Small intestine (tissue), 7 donors: ENCODE measurements around the gene PRM2. TPM values are rescaled to one million over a fixed set of nuclear protein-coding genes. Genes with fewer than 3 reads are reported as not detected.

Experiments used
- DNase-seq, 2 donors: peaks; one replicate each; pipeline versions ENCODE4 v3.0.0 to v3.0.0-alpha.2; 2013
- FAIRE-seq: peaks from 2 replicates; lab custom pipeline; 2012; peaks lifted over from hg19 to GRCh38; lab: Jason Lieb, UNC
- H3K27ac ChIP-seq, 3 donors: one replicate each; pipeline ENCODE4 v1.5.1; 2013; ENCODE audit warnings: low read length in 2 of 3, mild to moderate bottlenecking in 2 of 3, control low read depth in 1 of 3, inconsistent platforms in 1 of 3, low read depth in 1 of 3, moderate library complexity in 1 of 3
- H3K27me3 ChIP-seq, 3 donors: one replicate each; pipeline ENCODE4 v1.6.1; 2013; ENCODE audit warnings: low read length in 3 of 3, inconsistent platforms in 1 of 3; ENCODE audit not compliant: control insufficient read depth in 3 of 3, insufficient read depth in 3 of 3
- H3K36me3 ChIP-seq, 3 donors: one replicate each; pipeline ENCODE4 v1.6.1; 2013; ENCODE audit warnings: low read length in 3 of 3, inconsistent platforms in 1 of 3, low read depth in 1 of 3, mild to moderate bottlenecking in 1 of 3, moderate library complexity in 1 of 3; ENCODE audit not compliant: control insufficient read depth in 3 of 3, insufficient read depth in 2 of 3
- H3K4me1 ChIP-seq, 3 donors: one replicate each; pipeline ENCODE4 v1.6.1; 2013; ENCODE audit warnings: low read length in 2 of 3, inconsistent platforms in 1 of 3, low read depth in 1 of 3, mild to moderate bottlenecking in 1 of 3, moderate library complexity in 1 of 3; ENCODE audit not compliant: control insufficient read depth in 3 of 3, insufficient read depth in 2 of 3
- H3K4me3 ChIP-seq, 3 donors: one replicate each; pipeline ENCODE4 v1.5.1; 2013; ENCODE audit warnings: low read length in 3 of 3, control low read depth in 1 of 3, inconsistent platforms in 1 of 3, low read depth in 1 of 3, mild to moderate bottlenecking in 1 of 3, moderate library complexity in 1 of 3
- H3K9me3 ChIP-seq, 2 donors: one replicate each; pipeline ENCODE4 v1.6.1; 2013; ENCODE audit warnings: low read depth in 1 of 2, low read length in 1 of 2; ENCODE audit not compliant: control insufficient read depth in 2 of 2, insufficient read depth in 1 of 2
- WGBS, 3 donors: extraction: QIAGEN DNeasy Blood & Tissue Kit; methylation state at CpG; one replicate each; pipeline ENCODE4 v1.1.7; 2013; 5-methylcytosine and 5-hydroxymethylcytosine counted together
- polyA plus RNA-seq, 4 donors: library from polyadenylated mRNA; stranded (reverse) in 3 of 4; unstranded in 1 of 4; fragments of 200-250 nt in 3 of 4; fragments of 120-200 nt in 1 of 4; gene quantifications; one replicate each; pipeline versions ENCODE4 v1.2.1 to v1.2.3, GENCODE V29; 2013
- donor health status: healthy with polysubstance abuse.
- donor health status: control.
- donor health status: control.
- donor health status: Bipolar disorder and iron deficiency.
- donor health status: healthy.

Gene PRM2
- polyA plus RNA-seq, 4 donors: not detected

DNA sequence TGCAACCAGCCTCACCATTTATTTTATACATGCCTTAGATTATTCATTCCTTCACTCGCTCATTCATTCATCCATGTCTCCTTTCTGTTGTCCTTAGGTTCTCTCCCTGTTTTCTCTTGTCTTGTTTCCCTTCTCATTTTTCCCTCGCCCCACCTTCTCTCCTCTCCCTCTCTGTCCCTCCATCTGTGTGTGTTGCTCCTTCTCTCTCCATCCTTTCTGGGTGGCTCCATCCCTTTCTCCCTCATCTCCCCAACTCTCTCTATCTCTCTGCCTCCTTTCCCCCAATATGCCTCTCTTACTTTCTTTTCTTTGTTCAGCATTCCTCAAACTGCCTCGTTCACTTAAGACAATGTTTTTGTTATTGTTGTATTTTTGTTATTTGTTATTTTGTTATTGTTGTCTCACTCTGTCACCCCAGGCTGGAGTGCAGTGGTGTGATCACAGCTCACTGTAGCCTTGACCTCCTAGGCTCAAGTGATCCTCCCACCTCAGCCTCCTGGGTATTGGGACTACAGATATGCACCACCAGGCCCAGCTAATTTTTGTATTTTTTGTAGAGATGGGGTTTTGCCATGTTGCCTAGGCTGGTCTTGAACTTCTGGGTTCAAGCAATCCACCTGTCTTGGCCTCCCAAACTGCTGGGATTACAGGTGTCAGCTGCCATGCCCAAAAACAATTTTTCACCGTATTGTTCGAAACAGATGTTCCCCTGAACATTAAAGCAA, 34.6 kb downstream of the PRM2 start:
- Histone ChIP-seq H3K9me3 (no peaks in the 10 kb centered on the region), H3K27ac (no peak overlapping the region), H3K4me3 (no peak overlapping the region), H3K36me3 (no peaks in the 10 kb centered on the region), H3K4me1 (no peaks in the 10 kb centered on the region), H3K27me3 (peaks cover 0 to 2% (median 0%) of the 10 kb centered on the region in 3 donors)
- WGBS, 3 donors: 94 to 96% (median 95%) methylated on average over 5 of the region's 5 CpGs
- no peak for FAIRE-seq
- DNase-seq: no peak

DNA sequence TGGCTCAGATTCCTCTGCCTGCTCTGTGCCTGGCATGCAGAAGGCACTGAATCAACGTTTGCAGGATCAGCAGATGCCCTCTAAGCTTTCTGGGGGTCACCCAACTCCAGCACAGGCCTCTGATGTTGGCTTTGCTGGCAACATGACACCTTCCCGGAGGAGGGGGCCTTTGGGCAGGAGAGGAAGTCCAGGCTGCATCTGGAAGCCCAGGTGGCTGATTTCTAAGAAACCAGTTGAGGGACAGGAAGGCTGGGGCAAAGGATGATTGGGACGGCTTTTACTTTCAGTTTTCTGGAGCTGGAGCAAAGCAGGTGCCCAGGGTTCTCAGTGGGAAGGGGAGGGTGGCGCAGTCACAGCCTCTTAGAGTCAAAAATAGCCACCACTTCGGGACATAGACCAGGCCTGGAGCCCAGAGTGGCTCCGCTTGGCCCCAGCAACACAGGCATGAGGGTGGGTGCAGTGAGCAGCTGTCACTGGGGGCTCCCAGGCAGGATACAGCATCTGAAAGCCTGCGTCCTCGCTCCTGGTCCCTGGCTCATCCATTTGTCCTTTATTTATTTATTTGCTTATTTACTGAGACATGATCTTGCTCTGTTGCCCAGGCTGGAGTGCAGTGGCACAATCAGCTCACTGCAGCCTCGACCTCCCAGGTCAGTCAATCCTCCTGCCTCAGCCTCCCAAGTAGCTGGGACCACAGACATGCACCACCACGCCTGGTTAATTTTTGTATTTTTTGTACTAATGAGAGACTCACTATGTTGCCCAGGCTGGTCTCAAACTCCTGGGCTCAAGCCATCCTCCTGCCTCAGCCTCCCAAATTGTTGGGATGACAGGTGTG, 35.4 kb downstream of the PRM2 start:
- 44 to 58% (median 55%) methylated on average over 10 of the region's 10 CpGs for WGBS, 3 donors
- Histone ChIP-seq H3K4me3 (no peak overlapping the region), H3K27me3 (peaks cover 0 to 2% (median 0%) of the 10 kb centered on the region in 3 donors), H3K36me3 (no peaks in the 10 kb centered on the region), H3K9me3 (no peaks in the 10 kb centered on the region), H3K27ac (no peak overlapping the region), H3K4me1 (peaks cover 0 to 1% (median 0%) of the 10 kb centered on the region in 3 donors)
- DNase-seq (peak in 1 of 2 donors; percentile 59), FAIRE-seq (no peak)

DNA sequence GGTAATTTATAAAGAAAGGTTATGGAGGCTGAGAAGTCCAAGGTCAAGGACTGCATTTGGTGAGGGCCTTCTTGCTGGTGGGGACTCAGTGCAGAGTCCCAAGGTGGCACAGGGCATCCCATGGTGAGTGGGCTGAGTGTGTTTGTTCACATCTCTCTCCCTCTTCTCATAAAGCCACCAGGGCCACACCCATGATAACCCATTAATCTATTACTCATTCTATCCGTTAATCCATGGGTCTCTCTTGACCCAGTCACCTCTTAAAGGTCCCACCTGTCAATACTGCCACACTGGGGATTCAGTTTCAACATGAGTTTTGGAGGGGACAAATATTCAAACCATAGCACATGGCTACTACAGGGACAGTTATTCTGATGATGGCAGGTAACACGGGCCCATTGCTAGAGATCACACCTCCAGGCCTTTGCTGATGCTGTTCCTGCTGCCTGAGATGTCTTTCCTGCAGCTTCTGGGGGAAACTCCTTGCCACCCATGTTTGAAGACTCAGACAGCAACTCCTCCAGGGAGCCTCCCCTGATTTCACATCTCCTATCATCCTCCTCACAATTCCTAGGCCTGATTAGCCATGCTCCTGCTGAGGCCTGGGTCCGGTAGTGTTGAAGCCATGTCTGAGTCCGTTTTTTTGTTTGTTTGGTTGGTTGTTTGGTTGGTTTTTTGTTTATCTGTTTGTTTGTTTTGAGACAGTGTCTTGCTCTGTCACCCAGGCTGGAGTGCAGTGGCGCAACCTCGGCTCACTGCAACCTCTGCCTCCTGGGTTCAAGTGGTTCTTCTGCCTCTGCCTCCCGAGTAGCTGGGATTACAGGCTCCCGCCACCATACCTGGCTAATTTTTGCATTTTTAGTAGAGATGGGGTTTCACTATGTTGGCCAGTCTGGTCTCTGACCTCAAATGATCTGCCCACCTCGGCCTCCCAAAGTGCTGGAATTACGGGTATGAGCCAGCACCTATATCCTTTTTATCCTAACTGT, 36.3 kb downstream of the PRM2 start:
- DNase-seq (no peak), FAIRE-seq (no peak)
- Histone ChIP-seq H3K27me3 (peaks cover 0 to 2% (median 0%) of the 10 kb centered on the region in 3 donors), H3K4me1 (peaks cover 0 to 4% (median 0%) of the 10 kb centered on the region in 3 donors), H3K27ac (no peak overlapping the region), H3K9me3 (no peaks in the 10 kb centered on the region), H3K36me3 (no peaks in the 10 kb centered on the region), H3K4me3 (no peak overlapping the region)
- 57 to 77% (median 70%) methylated on average over 10 of the region's 10 CpGs for WGBS, 3 donors

- Histone ChIP-seq H3K4me3 (no peak overlapping the region), H3K4me1 (peaks cover 0 to 4% (median 0%) of the 10 kb centered on the region in 3 donors), H3K27ac (no peak overlapping the region), H3K36me3 (no peaks in the 10 kb centered on the region), H3K9me3 (no peaks in the 10 kb centered on the region), H3K27me3 (no peaks in the 10 kb centered on the region)
- FAIRE-seq (no peak), DNase-seq (no peak)
- WGBS, 3 donors: 95 to 96% (median 96%) methylated on average over 15 of the region's 15 CpGs
Observed at GRCh38 chr16:11238272-11239202, 37.7 kb downstream of the PRM2 start.

- DNase-seq: no peak
- no peak for FAIRE-seq
Observed at GRCh38 chr16:11236461-11237254, 39.6 kb downstream of the PRM2 start.

DNA sequence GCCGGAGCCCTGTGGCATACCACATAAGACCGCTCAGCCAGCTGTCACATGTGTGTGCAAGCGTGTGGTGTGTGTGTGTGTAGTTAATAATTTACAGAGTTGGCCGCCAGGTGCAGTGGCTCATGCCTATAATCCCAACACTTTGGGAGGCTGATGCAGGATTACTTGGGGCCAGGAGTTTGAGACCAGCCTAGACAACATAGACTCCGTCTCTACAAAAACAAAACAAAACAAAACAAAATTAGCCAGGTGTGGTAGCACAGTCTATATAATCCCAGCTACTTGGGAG, 40.6 kb downstream of the PRM2 start:
- Histone ChIP-seq H3K9me3 (no peaks in the 10 kb centered on the region), H3K27me3 (peaks cover 0 to 3% (median 0%) of the 10 kb centered on the region in 3 donors), H3K4me1 (peaks cover 0 to 11% (median 0%) of the 10 kb centered on the region in 3 donors), H3K4me3 (no peak overlapping the region), H3K27ac (peak overlapping the region in 1 of 3 donors; percentile 9), H3K36me3 (no peaks in the 10 kb centered on the region)
- 14 to 57% (median 31%) methylated on average over 5 of the region's 5 CpGs for WGBS, 3 donors
- no peak for FAIRE-seq
- DNase-seq: peak; percentile 70 to 80

More at GRCh38 chr16:11236461-11237254, 39.6 kb downstream of the PRM2 start:
- Histone ChIP-seq H3K36me3 (no peaks in the 10 kb centered on the region), H3K4me1 (peaks cover 0 to 11% (median 0%) of the 10 kb centered on the region in 3 donors), H3K4me3 (no peak overlapping the region), H3K9me3 (no peaks in the 10 kb centered on the region), H3K27ac (no peak overlapping the region), H3K27me3 (peaks cover 0 to 3% (median 0%) of the 10 kb centered on the region in 3 donors)
- WGBS, 3 donors: 81 to 83% (median 81%) methylated on average over 10 of the region's 10 CpGs
